CD14-positive monocyte (primary cell): ENCODE data around the gene PIR. TPM values are rescaled to one million over a fixed set of nuclear protein-coding genes. Genes with fewer than 3 reads are reported as not detected.

Experiments
- DNase-seq, 3 donors: peaks; one replicate each; pipeline ENCODE4 v3.0.0-alpha.2; 2011 to 2022
- H2AFZ ChIP-seq: 2 replicates; pipeline ENCODE4 v1.6.0; 2012; ENCODE audit warnings: mild to moderate bottlenecking, low read depth, low read length, inconsistent platforms; ENCODE audit not compliant: insufficient read depth, poor library complexity, severe bottlenecking
- H3K27ac ChIP-seq, 2 donors: 1 replicate in 1 of 2; 2 replicates in 1 of 2; pipeline ENCODE4 v1.5.1; 2012 to 2013; ENCODE audit warnings: low read length in 2 of 2, control low read depth in 1 of 2, inconsistent platforms in 1 of 2, low read depth in 1 of 2, mild to moderate bottlenecking in 1 of 2
- H3K27me3 ChIP-seq, 2 donors: one replicate each; pipeline versions ENCODE4 v1.6.0 to v1.6.1; 2011 to 2013; ENCODE audit warnings: low read length in 2 of 2; ENCODE audit not compliant: control insufficient read depth in 2 of 2, insufficient read depth in 2 of 2
- H3K36me3 ChIP-seq, 2 donors: replicated peaks in 1 of 2; 1 replicate in 1 of 2; 2 replicates in 1 of 2; pipeline versions ENCODE4 v1.5.1 to v1.6.1; 2012 to 2013; ENCODE audit warnings: low read length in 2 of 2, control low read depth in 1 of 2, inconsistent platforms in 1 of 2, mild to moderate bottlenecking in 1 of 2; ENCODE audit not compliant: insufficient read depth in 2 of 2, control insufficient read depth in 1 of 2
- H3K4me1 ChIP-seq, 2 donors: 1 replicate in 1 of 2; 2 replicates in 1 of 2; pipeline versions ENCODE4 v1.5.1 to v1.6.1; 2012 to 2013; ENCODE audit warnings: low read length in 2 of 2, control low read depth in 1 of 2, inconsistent platforms in 1 of 2, mild to moderate bottlenecking in 1 of 2, moderate library complexity in 1 of 2; ENCODE audit not compliant: insufficient read depth in 2 of 2, control insufficient read depth in 1 of 2
- H3K4me2 ChIP-seq: replicated peaks from 2 replicates; pipeline ENCODE3; 2012; ENCODE audit warnings: low read length, moderate library complexity, mild to moderate bottlenecking; ENCODE audit not compliant: poor library complexity, severe bottlenecking; ENCODE audit errors: extremely low read depth
- H3K4me3 ChIP-seq, 3 experiments: fragments of 200-600 bp in 1 of 3; sonication (generic) in 1 of 3; replicated peaks in 1 of 3; 1 replicate in 2 of 3; 2 replicates in 1 of 3; pipeline ENCODE4 v1.5.1; 2011 to 2013; ENCODE audit warnings: low read length in 3 of 3, mild to moderate bottlenecking in 3 of 3, control low read depth in 2 of 3, low read depth in 2 of 3, inconsistent platforms in 1 of 3, moderate library complexity in 1 of 3
- H3K79me2 ChIP-seq: 2 replicates; pipeline ENCODE4 v1.6.0; 2012; ENCODE audit warnings: mild to moderate bottlenecking, control low read depth, inconsistent platforms, low read length, moderate library complexity; ENCODE audit not compliant: insufficient read depth
- H3K9ac ChIP-seq: 2 replicates; pipeline ENCODE4 v1.6.0; 2017; ENCODE audit warnings: low read length, mild to moderate bottlenecking; ENCODE audit not compliant: insufficient read depth, poor library complexity, severe bottlenecking
- H3K9me3 ChIP-seq, 2 donors: replicated peaks in 1 of 2; 1 replicate in 1 of 2; 2 replicates in 1 of 2; pipeline versions ENCODE4 v1.5.1 to v1.6.1; 2012 to 2013; ENCODE audit warnings: low read length in 2 of 2, control low read depth in 1 of 2; ENCODE audit not compliant: control insufficient read depth in 1 of 2, insufficient read depth in 1 of 2
- H4K20me1 ChIP-seq: 2 replicates; pipeline ENCODE4 v1.6.0; 2012; ENCODE audit warnings: mild to moderate bottlenecking, low read length, control low read depth, moderate library complexity; ENCODE audit not compliant: insufficient read depth
- H3K27ac Mint-ChIP-seq, 7 donors: one replicate each; pipeline ENCODE4 v1.8.0; 2020; ENCODE audit warnings: mild to moderate bottlenecking in 7 of 7, mixed read lengths in 7 of 7, moderate library complexity in 6 of 7, inconsistent platforms in 2 of 7
- H3K27me3 Mint-ChIP-seq, 3 donors: one replicate each; pipeline ENCODE4 v1.8.0; 2021 to 2022; ENCODE audit warnings: low read depth in 3 of 3, mild to moderate bottlenecking in 3 of 3, mixed read lengths in 3 of 3, moderate library complexity in 3 of 3, inconsistent platforms in 1 of 3
- H3K36me3 Mint-ChIP-seq, 2 donors: one replicate each; pipeline ENCODE4 v1.8.0; 2020; ENCODE audit warnings: mixed read lengths in 2 of 2, inconsistent platforms in 1 of 2, mild to moderate bottlenecking in 1 of 2
- H3K4me1 Mint-ChIP-seq: one replicate; pipeline ENCODE4 v1.8.0; 2020; ENCODE audit warnings: mild to moderate bottlenecking, mixed read lengths
- H3K4me3 Mint-ChIP-seq, 2 donors: one replicate each; pipeline ENCODE4 v1.8.0; 2020; ENCODE audit warnings: mild to moderate bottlenecking in 2 of 2, mixed read lengths in 2 of 2, moderate library complexity in 1 of 2
- H3K9me3 Mint-ChIP-seq, 7 donors: one replicate each; pipeline ENCODE4 v1.8.0; 2020 to 2022; ENCODE audit warnings: mixed read lengths in 7 of 7, mild to moderate bottlenecking in 6 of 7, moderate library complexity in 6 of 7, inconsistent platforms in 2 of 7
- whole genome bisulfite sequencing: methylation state at CpG from one replicate; pipeline ENCODE4 v1.1.5; 2013; ENCODE audit warnings: missing lambda C conversion rate; ENCODE audit not compliant: insufficient coverage; 5-methylcytosine and 5-hydroxymethylcytosine counted together
- intact Hi-C, 2 donors: fragments of 100-400 bp; cut with micrococcal nuclease; formaldehyde crosslinking; loops; one replicate each; pipeline versions ENCODE4 v1.15.0 to v1.15.1; 2023
- polyA plus RNA-seq, 3 donors: library from polyadenylated mRNA; depleted of rRNA in 1 of 3; unstranded in 2 of 3; stranded (reverse) in 1 of 3; fragments of 300-500 nt in 2 of 3; fragments of >200 nt in 1 of 3; fragmentation: Illumina TruSeq in 2 of 3; gene quantifications; 1 replicate in 2 of 3; 2 replicates in 1 of 3; pipeline ENCODE4 v1.2.3, GENCODE V29; 2012 to 2021
- TF ChIP-seq, protein P1 (sequence below): fragments of 200-600 bp; IDR thresholded peaks from one replicate; pipeline ENCODE4 v1.8.0; 2022; ENCODE audit warnings: antibody characterized with exemption, mild to moderate bottlenecking

PIR gene
- polyA plus RNA-seq, 3 donors = 0.05 to 0.23 TPM; not detected in 1

DNA sequence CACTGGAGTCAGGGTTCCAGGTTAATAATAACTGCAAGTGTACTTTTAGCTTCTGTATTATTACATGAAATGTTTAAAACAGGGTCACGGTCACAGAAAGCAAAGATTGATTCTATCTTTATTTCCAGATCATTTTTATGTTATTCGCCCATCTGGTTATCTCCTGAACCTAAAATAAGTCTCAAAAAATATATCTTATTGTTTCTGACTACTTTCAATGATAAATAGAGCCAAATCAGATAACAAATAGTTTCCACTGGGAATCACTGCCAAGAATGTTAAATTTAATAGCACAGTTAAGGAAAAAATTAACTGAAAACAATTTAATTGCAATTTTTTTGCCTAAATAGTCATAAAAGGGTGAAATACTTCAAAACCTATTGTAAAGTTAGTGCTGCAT, 91.8 kb downstream of the PIR start:
- no peaks in the 10 kb centered on the region for H4K20me1 ChIP-seq
- intact Hi-C loops = no loop called here
- H2AFZ ChIP-seq = no peak overlapping the region
- H3K4me3 Mint-ChIP-seq = no peak overlapping the region
- TF ChIP-seq, protein P1, sequence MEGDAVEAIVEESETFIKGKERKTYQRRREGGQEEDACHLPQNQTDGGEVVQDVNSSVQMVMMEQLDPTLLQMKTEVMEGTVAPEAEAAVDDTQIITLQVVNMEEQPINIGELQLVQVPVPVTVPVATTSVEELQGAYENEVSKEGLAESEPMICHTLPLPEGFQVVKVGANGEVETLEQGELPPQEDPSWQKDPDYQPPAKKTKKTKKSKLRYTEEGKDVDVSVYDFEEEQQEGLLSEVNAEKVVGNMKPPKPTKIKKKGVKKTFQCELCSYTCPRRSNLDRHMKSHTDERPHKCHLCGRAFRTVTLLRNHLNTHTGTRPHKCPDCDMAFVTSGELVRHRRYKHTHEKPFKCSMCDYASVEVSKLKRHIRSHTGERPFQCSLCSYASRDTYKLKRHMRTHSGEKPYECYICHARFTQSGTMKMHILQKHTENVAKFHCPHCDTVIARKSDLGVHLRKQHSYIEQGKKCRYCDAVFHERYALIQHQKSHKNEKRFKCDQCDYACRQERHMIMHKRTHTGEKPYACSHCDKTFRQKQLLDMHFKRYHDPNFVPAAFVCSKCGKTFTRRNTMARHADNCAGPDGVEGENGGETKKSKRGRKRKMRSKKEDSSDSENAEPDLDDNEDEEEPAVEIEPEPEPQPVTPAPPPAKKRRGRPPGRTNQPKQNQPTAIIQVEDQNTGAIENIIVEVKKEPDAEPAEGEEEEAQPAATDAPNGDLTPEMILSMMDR = no peak
- H3K79me2 ChIP-seq = no peaks in the 10 kb centered on the region
- H3K9ac ChIP-seq = no peak overlapping the region
- DNase-seq = no peak
- peaks cover 0 to 27% of the 10 kb centered on the region in 2 donors for H3K27me3 ChIP-seq
- no peaks in the 10 kb centered on the region for H3K36me3 Mint-ChIP-seq
- H3K4me3 ChIP-seq = no peak overlapping the region
- H3K27ac ChIP-seq = no peak overlapping the region
- peaks cover 0 to 33% (median 2%) of the 10 kb centered on the region in 3 donors for H3K27me3 Mint-ChIP-seq
- no CpG with 5 or more reads among the region's 2 CpGs for WGBS
- H3K4me2 ChIP-seq = no peak overlapping the region
- H3K4me1 Mint-ChIP-seq = no peaks in the 10 kb centered on the region
- H3K27ac Mint-ChIP-seq = no peak overlapping the region
- no peaks in the 10 kb centered on the region for H3K4me1 ChIP-seq
- H3K36me3 ChIP-seq = no peaks in the 10 kb centered on the region
- no peaks in the 10 kb centered on the region for H3K9me3 ChIP-seq
- no peaks in the 10 kb centered on the region for H3K9me3 Mint-ChIP-seq

DNA sequence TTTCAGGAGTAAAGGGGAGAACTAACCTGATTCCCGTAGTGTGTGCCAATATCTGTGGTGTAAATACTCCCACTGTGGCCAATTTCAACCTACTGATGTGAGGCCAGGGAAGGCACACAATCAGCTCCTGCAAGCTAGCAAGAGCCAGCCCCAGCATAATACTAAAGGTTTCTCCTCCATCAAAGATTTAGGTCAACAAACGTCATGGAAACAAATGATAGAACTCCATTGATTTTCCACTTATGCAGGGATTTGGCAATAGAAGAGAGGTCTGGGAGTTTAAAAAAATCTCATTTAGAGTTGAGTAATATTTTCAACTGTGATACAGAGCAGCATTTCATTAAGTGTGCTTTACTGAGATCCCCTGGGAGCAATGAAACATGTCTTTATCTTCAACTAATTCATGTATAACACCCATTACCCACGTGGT, 93.2 kb downstream of the PIR start:
- Histone ChIP-seq H3K36me3 (no peaks in the 10 kb centered on the region), H4K20me1 (no peaks in the 10 kb centered on the region), H3K9ac (no peak overlapping the region), H3K27ac (no peak overlapping the region), H3K4me3 (no peak overlapping the region), H3K4me1 (no peaks in the 10 kb centered on the region), H3K9me3 (no peaks in the 10 kb centered on the region), H3K27me3 (peaks cover 0 to 27% of the 10 kb centered on the region in 2 donors), H3K4me2 (no peak overlapping the region), H3K79me2 (no peaks in the 10 kb centered on the region), H2AFZ (no peak overlapping the region)
- Mint-ChIP-seq H3K4me1 (no peaks in the 10 kb centered on the region), H3K4me3 (no peak overlapping the region), H3K27me3 (peaks cover 0 to 21% (median 2%) of the 10 kb centered on the region in 3 donors), H3K36me3 (no peaks in the 10 kb centered on the region), H3K27ac (no peak overlapping the region), H3K9me3 (no peaks in the 10 kb centered on the region)
- intact Hi-C loops = no loop called here
- no CpG with 5 or more reads among the region's 3 CpGs for WGBS
- DNase-seq = no peak
- TF ChIP-seq, protein P1 = no peak
